Urinary bladder (tissue), 4 donors: ENCODE results near the gene ERBB4. TPM values are rescaled to one million over a fixed set of nuclear protein-coding genes. Genes with fewer than 3 reads are reported as not detected.
"Not testable (repeated sequence)": the region's sequence is repeated elsewhere in the genome, so short reads cannot be mapped to it uniquely, and the experiment has no call there.

ENCODE experiments used
- DNase-seq: peaks from one replicate; pipeline ENCODE4 v3.0.0-alpha.2; 2015; ENCODE audit errors: extremely low spot score
- H3K27ac ChIP-seq: one replicate; pipeline ENCODE4 v1.5.1; 2013; ENCODE audit warnings: low read depth, mild to moderate bottlenecking, moderate library complexity
- H3K36me3 ChIP-seq: one replicate; pipeline ENCODE4 v1.6.1; 2013; ENCODE audit warnings: mild to moderate bottlenecking, moderate library complexity; ENCODE audit not compliant: insufficient read depth
- H3K4me1 ChIP-seq: one replicate; pipeline ENCODE4 v1.6.1; 2013; ENCODE audit warnings: mild to moderate bottlenecking, moderate library complexity; ENCODE audit not compliant: insufficient read depth
- H3K4me3 ChIP-seq: one replicate; pipeline ENCODE4 v1.5.1; 2013; ENCODE audit warnings: low read depth, low read length
- WGBS: extraction: QIAGEN DNeasy Blood & Tissue Kit; methylation state at CpG from one replicate; pipeline ENCODE4 v1.1.7; 2013; 5-methylcytosine and 5-hydroxymethylcytosine counted together
- polyA plus RNA-seq: library from polyadenylated mRNA; stranded (reverse); fragments of 200-250 nt; gene quantifications from one replicate; pipeline ENCODE4 v1.2.3, GENCODE V29; 2013
- total RNA-seq: library from RNA; depleted of rRNA; stranded (reverse); fragments of >200 nt; gene quantifications from one replicate; pipeline ENCODE4 v1.2.3, GENCODE V29; 2014
- donor health status: healthy with polysubstance abuse.
- donor health status: healthy.

The ERBB4 gene
- total and polyA plus RNA-seq, 2 donors = 0.13 to 3.2 TPM

- H3K36me3 ChIP-seq = no peaks in the 10 kb centered on the region
- no peak overlapping the region for H3K4me3 ChIP-seq
- 73% methylated on average over 3 of the region's 3 CpGs for WGBS
- H3K4me1 ChIP-seq = no peaks in the 10 kb centered on the region
- H3K27ac ChIP-seq = no peak overlapping the region
- no peak for DNase-seq
Observed at GRCh38 chr2:212265777-212266176, 272.8 kb downstream of the ERBB4 start.

GRCh38 chr2:212264187-212264586 lies 274.4 kb downstream of the ERBB4 start:
- no peak overlapping the region for H3K27ac ChIP-seq
- 96% methylated on average over 3 of the region's 3 CpGs for WGBS

GRCh38 chr2:212259226-212259625 lies 279.4 kb downstream of the ERBB4 start:
- no peak overlapping the region for H3K27ac ChIP-seq
- H3K4me3 ChIP-seq = no peak overlapping the region
- no peak for DNase-seq
- H3K4me1 ChIP-seq = no peaks in the 10 kb centered on the region
- 87% methylated on average over 2 of the region's 2 CpGs for WGBS
- H3K36me3 ChIP-seq = no peaks in the 10 kb centered on the region

More at GRCh38 chr2:212264187-212264586, 274.4 kb downstream of the ERBB4 start:
- no peak for DNase-seq
- no peaks in the 10 kb centered on the region for H3K4me1 ChIP-seq
- H3K36me3 ChIP-seq = no peaks in the 10 kb centered on the region
- H3K4me3 ChIP-seq = no peak overlapping the region

GRCh38 chr2:212254339-212254738 lies 284.3 kb downstream of the ERBB4 start:
- H3K4me1 ChIP-seq = no peaks in the 10 kb centered on the region
- H3K27ac ChIP-seq = no peak overlapping the region
- no peak overlapping the region for H3K4me3 ChIP-seq
- no peaks in the 10 kb centered on the region for H3K36me3 ChIP-seq
- WGBS = 39% methylated on average over 5 of the region's 5 CpGs
- no peak for DNase-seq

- Histone ChIP-seq H3K27ac (no peak overlapping the region), H3K36me3 (no peaks in the 10 kb centered on the region), H3K4me3 (no peak overlapping the region), H3K4me1 (no peaks in the 10 kb centered on the region)
- 35% methylated on average over 2 of the region's 2 CpGs for WGBS
- no peak for DNase-seq
Observed at GRCh38 chr2:212249451-212249850, 289.2 kb downstream of the ERBB4 start.

GRCh38 chr2:212245880-212246279 lies 292.7 kb downstream of the ERBB4 start:
- H3K27ac ChIP-seq = no peak overlapping the region
- DNase-seq = no peak
- no peaks in the 10 kb centered on the region for H3K4me1 ChIP-seq
- H3K36me3 ChIP-seq = no peaks in the 10 kb centered on the region
- no peak overlapping the region for H3K4me3 ChIP-seq
- 44% methylated on average over 2 of the region's 2 CpGs for WGBS

- DNase-seq = no peak
- 20% methylated on average over 1 of the region's 1 CpG for WGBS
- Histone ChIP-seq H3K4me3 (no peak overlapping the region), H3K4me1 (no peaks in the 10 kb centered on the region), H3K27ac (no peak overlapping the region), H3K36me3 (no peaks in the 10 kb centered on the region)
Observed at GRCh38 chr2:212242724-212243123, 295.9 kb downstream of the ERBB4 start.

- not testable (repeated sequence) for DNase-seq, H3K4me3 ChIP-seq, H3K27ac ChIP-seq, H3K4me1 ChIP-seq, H3K36me3 ChIP-seq
- WGBS = 89% methylated on average over 3 of the region's 3 CpGs
Observed at GRCh38 chr2:212238152-212238551, 300.4 kb downstream of the ERBB4 start.

GRCh38 chr2:212237350-212238095 lies 301.1 kb downstream of the ERBB4 start:
- Histone ChIP-seq H3K4me1 (no peaks in the 10 kb centered on the region), H3K36me3 (no peaks in the 10 kb centered on the region), H3K4me3 (no peak overlapping the region), H3K27ac (no peak overlapping the region)
- 36% methylated on average over 13 of the region's 13 CpGs for WGBS
- DNase-seq = no peak

GRCh38 chr2:212228743-212229171 lies 309.8 kb downstream of the ERBB4 start:
- Histone ChIP-seq H3K36me3 (no peaks in the 10 kb centered on the region), H3K4me3 (no peak overlapping the region), H3K4me1 (no peaks in the 10 kb centered on the region), H3K27ac (no peak overlapping the region)
- 12% methylated on average over 2 of the region's 2 CpGs for WGBS
- DNase-seq = no peak

GRCh38 chr2:212227755-212228154 lies 310.8 kb downstream of the ERBB4 start:
- WGBS = 20% methylated on average over 4 of the region's 4 CpGs
- no peak for DNase-seq

GRCh38 chr2:212226114-212226513 lies 312.5 kb downstream of the ERBB4 start:
- WGBS = 89% methylated on average over 1 of the region's 1 CpG
- no peak for DNase-seq
- no peaks in the 10 kb centered on the region for H3K4me1 ChIP-seq
- no peaks in the 10 kb centered on the region for H3K36me3 ChIP-seq
- H3K27ac ChIP-seq = no peak overlapping the region
- no peak overlapping the region for H3K4me3 ChIP-seq

More at GRCh38 chr2:212227755-212228154, 310.8 kb downstream of the ERBB4 start:
- Histone ChIP-seq H3K4me1 (no peaks in the 10 kb centered on the region), H3K36me3 (no peaks in the 10 kb centered on the region), H3K27ac (no peak overlapping the region), H3K4me3 (no peak overlapping the region)

- no peak overlapping the region for H3K27ac ChIP-seq
- no peak overlapping the region for H3K4me3 ChIP-seq
- WGBS = 49% methylated on average over 2 of the region's 2 CpGs
- no peaks in the 10 kb centered on the region for H3K36me3 ChIP-seq
- H3K4me1 ChIP-seq = no peaks in the 10 kb centered on the region
- DNase-seq = no peak
Observed at GRCh38 chr2:212223696-212224095, 314.9 kb downstream of the ERBB4 start.

- Histone ChIP-seq H3K4me3 (no peak overlapping the region), H3K36me3 (no peaks in the 10 kb centered on the region), H3K27ac (no peak overlapping the region), H3K4me1 (no peaks in the 10 kb centered on the region)
- no peak for DNase-seq
- 52% methylated on average over 1 of the region's 1 CpG for WGBS
Observed at GRCh38 chr2:212213191-212213590, 325.4 kb downstream of the ERBB4 start.
